Fibroblast of skin of left quadriceps (primary cell): ENCODE data around the gene CLRN2.

Source experiments
- DNase-seq, 2 experiments: peaks; one replicate each; pipeline ENCODE4 v3.0.0-alpha.2; 2013; ENCODE audit warnings: low read depth in 2 of 2

Gene CLRN2

DNA sequence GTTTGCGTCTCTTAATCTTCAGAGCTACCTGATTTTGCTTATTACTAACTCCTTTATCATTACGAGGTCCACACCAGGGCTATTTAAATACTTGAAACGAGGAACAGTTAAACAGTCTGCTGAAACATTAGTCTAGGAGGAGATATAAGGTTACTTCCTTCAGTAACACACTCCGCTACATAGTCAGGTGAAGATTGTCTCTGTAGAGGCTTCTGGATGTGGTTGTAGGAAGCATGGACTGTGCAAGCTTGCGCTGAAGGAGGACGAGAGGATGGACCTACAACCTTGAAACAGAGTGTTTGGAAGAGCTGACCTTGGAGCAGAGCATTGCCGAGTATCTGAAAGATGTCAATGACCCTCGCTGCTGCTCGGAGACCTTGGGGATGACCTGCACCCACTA is at the start of gene CLRN2:
Gene CLRN2 (plus strand): TSS at position 301 of the 400 bp plus-strand sequence. CDS start 102 bp downstream, outside the sequence.
- DNase-seq, result no peak

GRCh38 chr4:17468619-17469221 is 46.2 kb upstream of the CLRN2 start:
- peak in 1 of 2 experiments; percentile 31 for DNase-seq

GRCh38 chr4:17469931-17470674 is 44.9 kb upstream of the CLRN2 start:
- no peak for DNase-seq

DNA sequence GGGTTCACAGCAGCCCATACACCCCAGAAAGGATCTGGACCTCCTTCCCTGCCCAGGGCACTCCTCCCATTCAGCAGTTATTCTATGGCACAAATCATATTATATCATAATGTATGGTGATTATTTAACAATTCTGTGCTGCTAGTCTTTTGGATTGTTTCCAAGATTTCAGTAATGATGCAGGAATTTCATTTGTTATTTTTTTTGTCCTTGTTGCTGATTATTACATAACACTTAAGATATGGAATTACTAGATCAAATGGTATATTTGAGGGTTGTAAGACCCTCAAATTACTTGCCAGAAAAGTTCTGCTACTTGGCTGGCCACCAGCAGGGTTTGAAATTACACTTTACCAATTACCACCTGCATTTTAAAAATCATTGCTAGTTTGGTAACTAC is 39.5 kb upstream of the CLRN2 start:
- peak; percentile 15 to 26 for DNase-seq

DNA sequence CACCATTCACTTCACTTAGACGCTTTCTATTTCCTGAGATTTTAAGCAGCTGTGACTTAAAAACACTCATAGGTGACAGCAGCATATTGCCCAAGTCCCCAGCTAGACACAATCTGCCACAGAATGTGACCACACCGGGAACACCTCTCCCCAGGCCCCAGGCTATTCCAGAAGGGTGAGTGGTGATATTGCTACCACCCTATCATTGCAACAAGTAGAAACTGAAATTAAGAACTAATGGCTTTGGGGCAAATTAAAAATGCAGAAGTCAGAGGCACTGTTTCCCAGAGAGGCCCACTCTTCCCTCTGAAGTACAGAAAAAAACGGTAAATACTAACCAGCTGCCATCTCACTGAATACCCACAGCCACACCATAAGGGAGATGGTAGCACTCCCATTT is 38.1 kb upstream of the CLRN2 start:
- DNase-seq, result no peak

- DNase-seq, result no peak
Observed at GRCh38 chr4:17477774-17478472, 37.0 kb upstream of the CLRN2 start.

DNA sequence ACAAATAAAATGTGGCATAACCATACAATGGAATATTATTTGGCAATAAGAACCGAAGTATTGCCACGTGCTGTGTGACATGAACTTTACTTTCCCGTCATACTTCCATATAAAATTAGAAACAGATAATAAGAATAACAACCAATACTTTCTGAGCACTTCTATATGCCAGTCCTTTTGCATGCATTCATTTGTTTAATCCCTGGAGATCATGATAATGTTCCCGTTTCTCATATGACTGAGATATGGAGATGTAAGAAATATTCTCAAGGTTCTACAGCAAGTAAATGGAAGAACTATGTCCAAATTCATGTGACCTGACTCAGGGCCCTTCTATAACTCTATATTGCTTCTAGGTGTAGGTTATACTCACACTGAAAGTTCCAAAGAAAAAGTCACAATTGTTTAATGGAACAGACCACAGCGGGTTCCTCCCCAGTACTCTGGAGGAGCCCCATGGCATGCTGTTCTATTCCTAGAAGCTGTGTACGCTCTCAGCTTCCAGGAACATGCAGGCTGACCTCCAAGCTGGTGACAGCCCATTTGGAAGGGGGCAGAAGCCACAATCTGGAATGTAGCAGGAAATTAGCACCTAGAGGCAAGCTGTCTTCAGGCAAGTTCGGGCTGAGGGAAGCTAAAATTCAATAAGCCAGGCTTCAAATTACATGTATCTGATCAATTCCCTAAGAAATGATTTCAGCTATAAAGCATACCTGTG is 34.6 kb upstream of the CLRN2 start:
- no peak for DNase-seq

GRCh38 chr4:17480955-17481354 is 34.0 kb upstream of the CLRN2 start:
- DNase-seq, result no peak

GRCh38 chr4:17482716-17483115 is 32.2 kb upstream of the CLRN2 start:
- no peak for DNase-seq

DNA sequence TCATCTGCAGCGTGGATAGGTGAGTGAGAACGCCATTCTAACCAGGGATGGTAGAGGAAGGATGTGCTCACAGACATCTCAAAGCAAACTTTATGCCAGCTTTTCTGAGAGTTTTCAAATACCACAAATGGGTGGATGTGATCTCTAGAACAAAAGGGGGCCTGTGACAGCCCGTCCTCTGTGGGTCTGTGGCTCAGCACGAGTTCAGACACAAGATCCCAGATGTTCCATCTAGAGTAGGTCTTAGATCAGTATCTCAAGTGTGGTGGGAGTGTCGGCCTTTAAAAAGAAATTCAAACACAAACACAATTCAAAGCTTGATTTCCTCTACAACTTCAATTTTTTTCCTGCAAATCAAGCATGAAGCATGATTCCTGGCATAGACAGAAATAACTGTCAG is 25.8 kb upstream of the CLRN2 start:
- no peak for DNase-seq

DNA sequence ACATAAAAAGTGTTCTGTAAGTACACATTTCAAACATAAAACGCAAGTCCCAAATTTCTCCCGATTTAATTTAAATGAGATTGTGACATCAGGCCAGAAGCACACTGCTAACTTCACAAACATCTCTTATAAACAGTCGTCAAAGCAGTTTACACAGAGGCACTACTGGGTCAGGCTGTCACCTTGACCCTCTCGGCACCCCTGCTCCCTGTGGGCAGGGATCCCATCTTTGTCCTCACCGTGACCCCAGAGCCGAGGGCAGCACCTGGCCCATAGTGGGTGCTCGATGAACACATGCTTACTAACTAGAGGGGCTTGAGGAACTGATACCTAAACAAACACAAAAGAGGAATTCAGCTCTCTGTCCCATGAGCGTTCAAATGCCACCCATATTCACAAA is 25.2 kb upstream of the CLRN2 start:
- DNase-seq, result no peak

DNA sequence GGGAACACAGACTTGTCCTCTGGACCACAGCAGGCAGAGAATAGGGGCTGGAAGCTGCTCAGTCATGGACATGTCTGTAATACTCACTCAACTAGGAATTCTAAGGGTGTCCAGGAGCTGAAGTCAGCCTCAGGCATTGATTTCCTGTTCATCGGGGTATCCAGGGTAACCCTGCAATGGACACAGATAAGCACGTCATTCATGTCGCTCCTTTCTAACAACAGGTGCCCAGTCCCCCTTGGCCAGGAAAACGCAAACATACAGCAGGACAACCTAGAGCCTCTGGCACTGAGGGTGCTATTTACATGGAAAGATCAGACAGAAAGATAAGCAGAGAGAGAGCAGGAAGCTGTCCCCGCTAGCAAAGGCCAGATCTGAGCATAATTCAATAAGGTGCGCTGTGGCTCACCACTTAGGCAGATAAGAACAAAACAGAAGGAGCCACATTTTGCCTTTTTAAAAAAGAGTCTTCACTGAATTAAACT is 24.3 kb upstream of the CLRN2 start:
- DNase-seq, result no peak

GRCh38 chr4:17491196-17491595 is 23.8 kb upstream of the CLRN2 start:
- no peak for DNase-seq

DNA sequence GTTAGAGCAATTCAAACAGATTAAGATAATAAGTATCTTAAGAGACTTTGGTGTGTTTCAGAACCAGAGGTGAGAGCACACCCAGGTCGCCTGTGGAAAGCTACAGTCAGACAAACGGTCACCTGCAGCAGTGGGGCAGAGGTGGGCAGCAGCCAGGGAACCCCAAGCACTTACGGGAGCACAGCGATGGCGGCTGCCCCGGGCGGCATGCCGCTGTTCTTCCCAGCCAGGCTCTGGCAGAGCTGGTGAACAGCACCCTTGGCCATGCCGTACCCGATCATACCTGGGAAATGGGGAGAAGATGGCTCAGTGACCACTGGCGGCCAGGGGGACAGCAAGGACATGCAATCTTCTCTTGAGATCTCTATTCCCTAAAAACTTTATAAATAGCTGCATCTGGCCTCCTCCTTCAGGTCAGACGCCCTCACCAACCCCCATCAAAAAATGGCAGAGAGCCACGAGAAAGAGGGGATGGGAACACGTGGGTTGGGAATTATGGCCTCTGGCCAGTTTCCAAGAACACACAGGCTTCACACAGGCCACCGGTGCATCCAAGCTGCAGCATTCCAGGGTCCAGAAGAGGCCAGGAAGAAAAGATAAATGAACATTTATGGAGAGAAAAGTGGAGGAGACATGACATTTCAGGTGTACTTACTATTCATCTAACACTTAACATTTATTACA is 22.8 kb upstream of the CLRN2 start:
- DNase-seq, result peak in 1 of 2 experiments; percentile 29

DNA sequence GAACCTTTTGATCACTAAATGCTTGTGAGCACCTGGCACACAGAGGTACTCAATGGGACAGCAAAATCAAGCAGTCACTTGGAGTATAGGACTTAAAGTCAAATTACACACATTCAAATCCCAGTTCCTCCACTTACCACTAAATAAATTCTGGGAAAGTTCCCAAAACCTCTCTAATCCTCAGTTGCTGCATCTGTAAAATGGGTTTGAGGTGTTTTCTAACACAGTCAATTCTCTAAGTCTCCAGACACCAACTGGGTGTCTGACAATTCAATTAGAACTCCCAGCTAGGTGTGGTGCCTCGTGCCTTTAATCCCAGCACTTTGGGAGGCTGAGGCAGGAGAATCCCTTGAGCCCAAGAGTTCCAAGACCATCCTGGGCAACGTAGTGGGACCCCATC is 22.1 kb upstream of the CLRN2 start:
- DNase-seq, result no peak

GRCh38 chr4:17493619-17494018 is 21.3 kb upstream of the CLRN2 start:
- DNase-seq, result no peak

GRCh38 chr4:17494258-17495190 is 20.4 kb upstream of the CLRN2 start:
- DNase-seq, result peak in 1 of 2 experiments; percentile 35

DNA sequence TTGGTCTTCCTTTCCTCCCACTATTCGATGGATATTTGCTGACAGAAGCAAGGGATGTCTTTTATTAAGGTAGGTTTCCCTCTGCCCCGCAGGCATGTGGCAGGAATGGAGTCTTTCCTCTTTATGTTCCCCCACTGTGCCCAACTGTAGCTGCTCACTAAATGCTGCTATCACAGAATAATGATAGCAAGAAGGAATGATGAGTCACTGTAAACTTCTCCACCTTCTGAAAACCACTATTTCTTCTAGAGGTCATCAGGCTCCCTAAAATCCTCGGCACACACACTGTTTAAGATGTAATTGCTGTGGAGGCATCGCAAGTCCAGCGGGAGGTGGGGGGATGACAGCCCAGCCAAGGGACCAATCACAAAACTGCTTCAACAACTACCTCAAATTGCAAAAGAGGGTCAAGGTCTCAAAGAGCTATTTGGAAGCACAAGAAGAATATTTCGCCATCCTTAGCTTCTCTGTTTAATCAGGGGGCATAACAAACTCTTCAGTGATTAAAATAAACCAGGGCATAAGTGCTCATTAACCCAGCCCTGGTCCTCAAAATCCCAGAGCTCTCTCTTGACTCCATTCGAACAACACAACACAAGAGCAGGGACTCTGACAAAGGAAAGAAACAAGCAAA is 17.0 kb upstream of the CLRN2 start:
- DNase-seq, result no peak

- DNase-seq, result no peak
Observed at GRCh38 chr4:17500574-17500973, 14.4 kb upstream of the CLRN2 start.

- DNase-seq, result no peak
Observed at GRCh38 chr4:17502756-17503155, 12.2 kb upstream of the CLRN2 start.
